ENCODE results near the gene COPS6.

Gene COPS6

DNA sequence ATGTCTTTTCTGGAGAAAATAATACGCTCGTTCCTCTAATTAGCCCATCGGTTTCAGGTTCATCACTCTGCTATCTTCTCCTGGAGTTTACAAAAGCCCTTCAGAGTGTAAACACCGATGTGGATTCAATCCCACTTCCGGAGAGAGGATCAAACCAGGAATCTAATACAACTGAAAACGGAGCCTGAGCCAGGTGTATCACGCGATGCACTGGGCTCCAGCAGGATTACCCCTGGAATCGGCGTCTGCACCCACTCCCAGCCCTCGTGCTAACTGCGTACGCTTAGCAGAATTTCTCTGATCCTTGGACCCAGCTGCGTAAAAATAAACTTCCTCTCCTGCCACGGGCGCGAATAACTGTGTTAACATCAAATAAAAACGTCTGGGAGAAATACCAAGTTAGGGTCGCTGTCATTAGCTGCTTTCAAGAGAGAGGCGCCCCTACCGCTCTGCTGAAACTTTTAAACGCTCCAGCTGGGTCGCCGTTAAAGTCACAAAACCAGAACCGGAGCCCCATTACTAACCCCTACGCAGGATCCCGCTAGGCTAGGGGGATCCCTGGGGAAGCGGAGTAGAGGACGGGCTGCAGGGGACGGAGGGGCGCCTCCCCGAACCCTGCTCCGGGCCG lies 7.7 kb upstream of the COPS6 start:
- no peak for DNase-seq

DNA sequence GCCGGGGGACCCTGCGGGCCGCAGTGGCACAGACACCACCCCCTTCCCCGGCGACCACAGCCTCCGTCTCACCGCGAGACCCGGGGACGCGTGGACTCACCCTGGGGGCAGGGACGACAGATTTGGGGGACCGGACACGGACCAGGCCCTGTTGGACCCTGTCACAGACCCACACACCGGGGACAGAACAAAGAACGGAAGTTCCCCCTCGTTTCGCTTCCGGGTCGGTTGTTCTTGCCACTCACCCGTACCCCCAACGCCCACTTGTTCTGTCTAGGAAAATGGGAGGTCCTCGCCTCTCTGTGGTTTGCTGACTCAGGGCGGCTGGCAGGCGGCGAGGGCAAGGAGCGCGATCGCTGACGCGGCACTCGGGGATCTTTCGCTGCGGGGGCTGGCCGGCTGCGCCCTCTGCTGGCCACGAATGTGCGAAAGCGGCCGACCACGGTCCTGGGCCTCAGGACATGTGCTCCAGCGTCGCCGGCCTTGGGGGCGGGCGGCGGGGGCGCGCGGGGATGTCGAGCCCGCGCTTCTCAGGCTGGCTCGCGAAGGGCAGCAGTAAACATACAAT lies 7.2 kb upstream of the COPS6 start, which contains the start of gene ZNF3:
TSS of gene ZNF3 (minus strand) at position 189 of the 568 bp plus-strand sequence. CDS start 4,366 bp downstream, outside the sequence.
- DNase-seq, result peak; percentile 95

DNA sequence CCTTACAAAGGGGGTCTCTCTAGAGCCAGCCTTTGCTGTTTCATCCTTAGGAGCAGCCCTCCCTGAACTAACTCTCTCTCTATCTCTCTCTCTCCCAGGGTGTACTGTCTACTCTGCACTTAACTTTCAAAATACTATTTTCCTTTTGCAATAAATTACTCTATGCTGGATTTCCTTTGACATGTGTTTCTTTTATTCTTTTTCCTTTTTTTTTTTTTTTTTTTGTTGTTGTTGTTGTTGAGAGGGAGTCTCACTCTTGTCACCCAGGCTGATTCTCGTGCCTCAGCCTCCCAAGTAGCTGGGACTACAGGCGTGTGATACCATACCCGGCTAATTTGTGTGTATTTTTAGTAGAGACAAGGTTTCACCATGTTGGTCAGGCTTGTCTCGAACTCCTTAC lies 5.8 kb upstream of the COPS6 start:
- DNase-seq, result no peak

- DNase-seq, result no peak
Measured at GRCh38 chr7:100085515-100085914, 3.3 kb upstream of the COPS6 start.

GRCh38 chr7:100087055-100087750 lies 1.6 kb upstream of the COPS6 start:
- no peak for DNase-seq

DNA sequence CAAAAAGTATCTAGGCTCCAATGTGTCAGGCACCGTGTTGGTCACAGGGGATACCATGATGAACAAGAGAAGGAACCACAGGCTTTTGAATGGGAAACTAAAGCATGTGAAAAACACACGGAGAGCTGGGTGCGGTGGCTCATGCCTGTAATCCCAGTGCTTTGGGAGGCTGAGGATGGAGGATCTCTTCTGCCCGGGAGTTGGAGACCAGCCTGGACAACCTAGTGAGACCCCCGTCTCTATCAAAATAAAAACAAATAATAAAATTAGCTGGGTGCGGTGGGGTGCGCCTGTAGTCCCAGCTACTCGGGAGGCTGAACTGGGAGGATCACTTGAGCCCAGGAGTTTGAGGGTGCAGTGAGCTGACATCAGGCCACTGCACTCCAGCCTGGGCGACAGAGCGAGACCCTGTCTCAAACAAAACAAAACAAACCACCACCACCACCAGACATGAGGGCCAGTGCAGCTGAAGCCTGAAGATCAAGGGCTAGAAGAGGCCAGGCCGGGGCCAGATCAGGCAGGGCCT lies 611 bp upstream of the COPS6 start:
- DNase-seq, result no peak

GRCh38 chr7:100089458-100090196 lies 858 bp downstream of the COPS6 start:
- no peak for DNase-seq

DNA sequence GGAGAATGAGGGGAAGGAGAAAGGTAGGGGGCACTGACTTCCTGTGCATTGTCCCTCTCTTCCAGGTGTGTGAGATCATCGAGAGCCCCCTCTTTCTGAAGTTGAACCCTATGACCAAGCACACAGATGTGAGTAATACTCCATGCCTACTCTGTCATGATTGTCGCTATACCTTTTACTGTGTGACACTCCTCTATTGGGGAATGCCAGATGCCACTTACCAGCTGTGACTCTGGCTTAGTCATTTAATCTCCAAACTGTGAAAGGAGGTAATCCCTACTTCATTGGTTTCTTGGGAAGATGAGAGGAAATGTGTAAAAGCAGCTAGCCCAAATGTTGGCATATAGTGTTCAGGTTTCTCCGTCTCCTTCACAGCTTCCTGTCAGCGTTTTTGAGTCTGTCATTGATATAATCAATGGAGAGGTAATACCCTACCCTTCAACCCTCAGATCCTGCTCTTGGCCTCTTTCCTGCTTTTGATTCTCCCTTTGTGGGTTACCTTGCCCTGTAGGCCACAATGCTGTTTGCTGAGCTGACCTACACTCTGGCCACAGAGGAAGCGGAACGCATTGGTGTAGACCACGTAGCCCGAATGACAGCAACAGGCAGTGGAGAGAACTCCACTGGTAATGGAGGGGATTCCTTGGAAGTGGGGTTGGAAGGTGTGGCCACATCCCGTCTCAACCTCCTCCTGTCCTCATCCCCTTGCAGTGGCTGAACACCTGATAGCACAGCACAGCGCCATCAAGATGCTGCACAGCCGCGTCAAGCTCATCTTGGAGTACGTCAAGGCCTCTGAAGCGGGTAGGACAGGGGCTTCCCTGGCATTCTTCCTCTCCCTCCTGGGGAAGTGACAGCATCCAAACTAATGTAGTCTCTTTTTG lies 2.0 kb downstream of the COPS6 start:
- no peak for DNase-seq

- DNase-seq, result no peak
Measured at GRCh38 chr7:100091411-100092181, 2.8 kb downstream of the COPS6 start.

DNA sequence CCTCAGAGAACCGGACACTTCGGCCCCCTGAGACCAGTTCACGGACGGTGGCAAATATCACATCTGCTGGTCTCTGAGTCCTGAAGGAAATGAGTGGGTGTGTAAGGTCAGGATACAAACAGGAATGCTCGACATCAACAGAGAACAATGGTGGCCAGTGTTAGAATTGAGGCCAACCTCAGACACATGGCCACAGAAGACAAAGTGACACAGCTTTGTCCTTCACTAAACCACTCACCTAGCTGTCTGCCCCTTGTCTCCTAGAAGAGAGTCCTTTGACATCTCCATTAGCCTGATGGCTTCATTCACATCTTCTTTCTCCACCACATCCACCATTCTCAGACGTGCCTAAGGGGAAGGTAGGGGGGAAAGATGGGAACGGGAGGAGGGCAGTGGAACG lies 4.3 kb downstream of the COPS6 start:
- no peak for DNase-seq

DNA sequence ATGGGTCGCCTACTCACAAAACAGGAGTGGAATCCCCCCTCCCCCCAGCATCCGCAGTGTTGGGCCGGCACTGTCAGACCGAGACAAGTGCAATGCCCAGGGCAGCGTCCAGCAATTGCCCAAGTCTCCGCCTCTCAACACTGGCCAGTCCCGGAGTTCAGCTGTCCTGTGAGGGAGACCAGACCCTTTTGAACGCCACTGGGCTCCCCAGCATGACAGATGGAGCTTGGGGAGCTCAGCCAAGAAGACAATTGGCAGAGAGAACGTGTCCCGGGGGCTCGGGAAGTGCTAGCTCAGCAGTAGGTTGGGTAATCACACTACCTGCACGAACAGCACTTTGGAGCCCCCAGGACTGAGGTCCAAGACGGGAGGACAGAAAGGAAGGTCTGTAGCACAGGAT lies 4.7 kb downstream of the COPS6 start:
- DNase-seq, result no peak

DNA sequence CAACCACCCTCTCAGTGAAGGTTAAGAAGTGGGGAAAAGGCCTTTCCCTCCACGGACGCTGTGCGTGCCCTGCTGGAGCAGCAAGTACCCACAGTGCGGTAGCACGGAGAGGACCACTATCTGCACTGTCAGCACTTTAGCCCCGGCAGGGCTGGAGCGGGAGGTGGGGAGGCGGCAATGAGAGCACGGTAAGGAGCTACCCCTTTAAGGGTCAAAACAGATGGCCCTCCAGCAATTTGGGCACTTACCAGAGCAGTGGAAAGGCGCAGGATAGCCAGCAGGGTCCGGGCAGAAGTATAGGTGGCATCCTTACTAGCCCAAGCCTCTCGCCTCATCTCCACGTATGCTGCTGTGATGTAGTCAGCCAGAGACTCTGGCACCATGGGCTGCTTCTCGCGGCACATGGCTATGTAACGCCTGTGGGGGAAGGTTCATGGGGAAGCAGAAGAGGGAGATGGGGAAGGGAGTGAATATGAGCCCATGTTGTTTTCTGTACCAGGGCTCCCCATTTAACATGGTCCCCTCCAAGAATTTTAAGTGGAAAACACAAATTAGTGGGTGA lies 5.2 kb downstream of the COPS6 start:
- no peak for DNase-seq

- no peak for DNase-seq
Measured at GRCh38 chr7:100095289-100095688, 6.5 kb downstream of the COPS6 start.

DNA sequence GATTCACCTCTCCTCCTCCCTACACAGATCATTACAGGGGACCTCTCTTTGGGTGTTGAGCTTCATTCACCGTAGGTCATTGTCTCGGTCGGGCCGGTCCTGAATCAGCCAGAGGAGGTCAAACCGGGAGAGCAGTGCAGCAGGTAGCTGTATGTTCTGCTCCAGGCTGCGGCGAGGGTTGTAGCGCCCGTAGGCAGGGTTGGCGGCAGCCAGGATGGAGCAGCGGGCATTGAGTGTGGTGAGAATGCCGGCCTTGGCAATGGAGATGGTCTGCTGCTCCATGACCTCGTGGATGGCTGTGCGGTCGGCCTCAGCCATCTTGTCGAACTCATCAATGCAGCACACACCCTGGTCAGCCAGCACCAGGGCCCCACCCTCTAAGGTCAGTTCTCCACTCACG lies 6.9 kb downstream of the COPS6 start:
- no peak for DNase-seq

DNA sequence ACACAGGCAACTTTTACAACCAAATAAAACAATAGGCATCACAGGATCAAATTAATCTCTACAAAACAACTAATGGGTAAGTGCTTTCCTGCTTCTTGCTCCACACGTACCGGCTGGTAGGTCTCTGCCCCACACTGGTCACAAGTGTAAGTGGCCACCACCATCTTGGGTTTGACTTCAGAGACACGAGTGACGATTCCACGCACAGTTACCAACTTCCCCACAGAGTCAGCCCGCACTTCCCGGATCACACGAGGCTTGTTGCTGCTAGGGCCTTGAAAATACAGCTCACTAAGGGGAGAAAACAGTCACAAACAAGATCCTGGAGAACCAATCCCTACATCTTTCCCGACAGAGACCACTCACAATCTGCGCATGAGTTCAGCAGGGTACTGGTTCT lies 10.1 kb downstream of the COPS6 start:
- no peak for DNase-seq

DNA sequence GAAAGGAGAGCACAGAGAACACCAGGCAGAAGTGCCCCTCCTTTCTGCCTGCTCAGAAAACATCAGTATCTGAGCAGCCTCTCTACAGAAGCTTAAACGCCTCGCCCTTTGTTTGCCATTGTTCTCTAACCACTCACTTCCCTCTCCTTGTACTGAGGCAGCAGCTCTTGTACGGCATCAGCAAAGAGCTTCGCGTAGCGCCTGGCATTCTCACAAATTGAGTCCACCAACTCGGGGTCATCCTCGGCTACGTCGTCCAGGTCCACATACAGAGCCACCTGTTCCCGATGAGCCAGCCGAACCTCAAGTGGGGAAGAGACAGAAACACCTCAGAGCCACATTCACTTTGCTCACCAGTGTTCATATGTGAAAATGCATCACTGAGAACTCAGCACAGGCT lies 10.7 kb downstream of the COPS6 start:
- no peak for DNase-seq

DNA sequence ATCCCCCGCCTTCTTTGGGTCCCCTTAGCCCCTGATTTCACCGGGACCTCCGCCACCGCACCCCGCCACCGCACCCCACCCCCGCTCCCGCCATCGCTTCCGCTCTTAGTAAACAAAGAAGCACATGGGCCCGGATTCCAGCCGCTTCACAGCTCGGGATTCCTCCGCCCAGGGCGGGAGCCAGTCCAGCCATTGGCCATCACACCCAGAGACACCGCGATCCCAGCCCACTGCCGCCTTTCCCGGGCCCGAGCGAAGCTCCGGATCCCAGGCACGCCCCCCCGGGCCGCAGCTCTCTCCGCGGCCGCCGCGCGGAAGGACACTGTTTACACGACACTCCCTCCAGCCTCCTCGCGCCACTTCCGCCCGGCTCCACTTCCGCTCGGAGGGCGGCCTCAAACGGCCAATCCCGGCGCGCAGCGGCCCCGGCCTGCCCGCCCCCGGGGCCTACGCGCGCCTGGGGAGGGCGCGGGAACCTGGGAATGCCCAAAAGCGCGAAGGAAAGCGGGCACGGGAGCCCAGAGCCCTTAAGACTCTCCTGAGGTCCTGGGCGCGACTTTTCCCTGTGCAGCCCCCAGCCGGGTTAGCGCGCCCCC lies 11.7 kb downstream of the COPS6 start:
- DNase-seq, result peak; percentile 87

DNA sequence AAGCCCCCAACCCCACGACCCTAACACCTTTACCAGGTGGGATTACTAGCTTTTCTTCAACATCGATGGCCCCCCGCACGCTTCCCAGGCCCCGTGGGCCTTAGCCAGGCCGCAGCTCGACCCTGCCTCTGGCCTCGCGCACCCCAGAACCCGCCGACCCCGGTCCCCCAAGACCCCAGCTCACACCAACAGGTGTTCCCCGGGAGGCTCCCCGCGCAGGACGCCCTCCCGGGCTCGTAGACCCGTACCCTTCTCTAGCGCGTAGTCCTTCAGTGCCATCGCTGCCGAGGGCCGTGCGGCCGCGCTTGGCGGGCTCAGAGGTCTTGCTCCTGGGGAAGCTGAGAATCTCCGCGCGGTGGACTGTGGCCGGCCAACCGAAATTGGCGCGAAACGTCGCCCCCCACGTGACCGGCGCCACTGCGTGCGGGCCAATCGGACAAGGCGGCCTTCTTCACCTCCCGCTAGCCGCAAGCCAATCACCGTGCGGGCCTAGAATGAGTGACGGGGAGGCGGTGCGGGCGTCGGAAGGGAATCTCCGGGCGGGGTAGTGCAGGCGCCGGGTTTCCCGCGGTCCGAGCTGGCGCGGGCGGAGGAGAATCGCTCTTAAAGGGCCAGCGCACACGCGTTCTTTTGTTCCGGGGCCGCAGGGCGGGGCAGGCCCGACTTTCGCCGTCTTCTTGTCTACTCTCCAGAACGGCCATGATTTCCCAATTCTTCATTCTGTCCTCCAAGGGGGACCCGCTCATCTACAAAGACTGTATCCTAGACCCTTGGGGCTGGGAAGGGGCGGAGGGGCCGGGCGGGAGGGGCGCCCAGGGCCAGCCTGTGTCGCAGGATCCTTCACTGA lies 12.5 kb downstream of the COPS6 start, which contains the start of the genes AP4M1 and MCM7:
TSS of gene AP4M1 (plus strand) at position 628 of the 847 bp plus-strand sequence. CDS start at position 700, 72 bp downstream.
TSS of gene MCM7 (minus strand) at position 382 of the 847 bp plus-strand sequence. CDS start at position 279, 103 bp downstream.
- peak; percentile 93 for DNase-seq
